Sigmoid colon (tissue), 7 donors: ENCODE measurements around the gene USP24. TPM values are rescaled to one million over a fixed set of nuclear protein-coding genes. Genes with fewer than 3 reads are reported as not detected.

Experiments used
- DNase-seq: peaks from one replicate; pipeline ENCODE4 v3.0.0-alpha.2; 2019
- H3K27ac ChIP-seq, 4 donors: fragments of 200-600 bp; sonication (generic); one replicate each; pipeline ENCODE4 v1.5.1; 2016 to 2019; ENCODE audit warnings: mild to moderate bottlenecking in 1 of 4
- H3K27me3 ChIP-seq, 3 donors: fragments of 200-600 bp; sonication (generic); one replicate each; pipeline ENCODE4 v1.5.1; 2019; ENCODE audit warnings: mild to moderate bottlenecking in 1 of 3
- H3K36me3 ChIP-seq, 4 donors: fragments of 200-600 bp; sonication (generic); one replicate each; pipeline ENCODE4 v1.5.1; 2016 to 2019
- H3K4me1 ChIP-seq, 4 donors: fragments of 200-600 bp; sonication (generic); one replicate each; pipeline ENCODE4 v1.5.1; 2017 to 2019
- H3K4me3 ChIP-seq, 4 donors: fragments of 200-600 bp; sonication (generic); one replicate each; pipeline ENCODE4 v1.5.1; 2017 to 2019; ENCODE audit warnings: mild to moderate bottlenecking in 2 of 4, moderate library complexity in 1 of 4
- H3K9me3 ChIP-seq, 4 donors: fragments of 200-600 bp in 3 of 4; sonication (generic) in 3 of 4; one replicate each; pipeline versions ENCODE4 v1.5.1 to v1.6.1; 2013 to 2019
- CTCF ChIP-seq, 4 experiments: fragments of 450-650 bp in 3 of 4; fragments of 200-600 bp in 1 of 4; IDR thresholded peaks; one replicate each; pipeline ENCODE4 v1.5.1; 2016 to 2019; ENCODE audit warnings: antibody characterized with exemption in 4 of 4, mild to moderate bottlenecking in 3 of 4, moderate library complexity in 2 of 4
- EP300 ChIP-seq, 4 donors: sonication (generic); formaldehyde crosslinking; IDR thresholded peaks; one replicate each; pipeline ENCODE4 v1.6.1; 2017; ENCODE audit warnings: antibody characterized with exemption in 4 of 4
- POLR2A ChIP-seq, 2 donors: fragments of 450-650 bp; IDR thresholded peaks; one replicate each; pipeline ENCODE4 v1.6.1; 2016; ENCODE audit warnings: antibody characterized with exemption in 2 of 2, mild to moderate bottlenecking in 2 of 2, moderate library complexity in 2 of 2
- POLR2AphosphoS5 ChIP-seq, 4 donors: sonication (generic); formaldehyde crosslinking; IDR thresholded peaks; one replicate each; pipeline ENCODE4 v1.6.1; 2017; ENCODE audit warnings: antibody characterized with exemption in 4 of 4
- WGBS, 2 donors: extraction: QIAGEN DNeasy Blood & Tissue Kit; methylation state at CpG; one replicate each; pipeline ENCODE4 v1.1.7; 2013; 5-methylcytosine and 5-hydroxymethylcytosine counted together
- intact Hi-C: fragments of 100-400 bp; cut with DNase I; formaldehyde crosslinking; loops from one replicate; pipeline ENCODE4 v1.15.1; 2023
- polyA plus RNA-seq, 3 donors: library from polyadenylated mRNA; stranded (reverse); fragments of 200-250 nt; gene quantifications; one replicate each; pipeline ENCODE4 v1.2.3, GENCODE V29; 2013
- total RNA-seq, 4 donors: library from RNA; depleted of rRNA; stranded (reverse); fragments of >200 nt; gene quantifications; one replicate each; pipeline ENCODE4 v1.1.0, GENCODE V29; 2016
- donor health status: healthy with polysubstance abuse.
- donor health status: Bipolar disorder and iron deficiency.
- donor health status: healthy.

Gene USP24
- total RNA-seq (10 to 100 TPM; 46.4 to 66.2 (median 53.6) TPM), polyA plus RNA-seq (10 to 100 TPM in 1 of 3 donors, 1 to 10 TPM in 2; 3.6 to 16.4 (median 6.0) TPM)

- Histone ChIP-seq H3K27me3 (no peaks in the 10 kb centered on the region), H3K4me1 (peaks cover 0 to 46% (median 33%) of the 10 kb centered on the region in 4 donors), H3K4me3 (peak within 1 kb of the TSS; percentile 61 to 93 (median 72)), H3K36me3 (no peaks in the 10 kb centered on the region), H3K9me3 (no peaks in the 10 kb centered on the region), H3K27ac (peak within 1 kb of the TSS; percentile 94 to 97 (median 96))
- peak; percentile 83 for DNase-seq
- TF ChIP-seq POLR2AphosphoS5 (IDR thresholded peaks at IDR 0.05) = peak; percentile 77 to 94 (median 89)
- TF ChIP-seq EP300 (IDR thresholded peaks at IDR 0.05) = no peak
- TF ChIP-seq CTCF (IDR thresholded peaks at IDR 0.05) = no peak
- peak; percentile 70 to 83 for TF ChIP-seq POLR2A (IDR thresholded peaks at IDR 0.05)
- intact Hi-C loops = loop anchor here (5.0 kb wide), 2 partner anchors 62 to 68 kb away; no protein-coding TSS in a partner anchor
- WGBS, 2 donors = 0 to 1% methylated on average over 96 of the region's 96 CpGs
Observed at GRCh38 chr1:55215194-55216021, at the start of gene USP24. TSS of gene USP24 (minus strand) at chr1:55215364. CDS start at chr1:55215113, 251 bp downstream.

GRCh38 chr1:55262822-55263221, 47.7 kb upstream of the USP24 start:
- no peak overlapping the region for H3K4me3 ChIP-seq
- DNase-seq = no peak
- H3K27ac ChIP-seq = no peak overlapping the region
- WGBS, 2 donors = 78 to 90% methylated on average over 1 of the region's 1 CpG
- no peaks in the 10 kb centered on the region for H3K4me1 ChIP-seq
- TF ChIP-seq EP300 (IDR thresholded peaks at IDR 0.05) (no peak), POLR2A (IDR thresholded peaks at IDR 0.05) (no peak), CTCF (IDR thresholded peaks at IDR 0.05) (no peak), POLR2AphosphoS5 (IDR thresholded peaks at IDR 0.05) (no peak)
- H3K36me3 ChIP-seq = no peaks in the 10 kb centered on the region
- H3K27me3 ChIP-seq = no peaks in the 10 kb centered on the region
- intact Hi-C loops = no loop called here
- H3K9me3 ChIP-seq = no peaks in the 10 kb centered on the region

- WGBS, 2 donors = 71 to 87% methylated on average over 7 of the region's 7 CpGs
- no peaks in the 10 kb centered on the region for H3K36me3 ChIP-seq
- intact Hi-C loops = no loop called here
- H3K4me1 ChIP-seq = no peaks in the 10 kb centered on the region
- no peak for DNase-seq
- no peak overlapping the region for H3K27ac ChIP-seq
- no peak overlapping the region for H3K4me3 ChIP-seq
- H3K9me3 ChIP-seq = no peaks in the 10 kb centered on the region
- H3K27me3 ChIP-seq = no peaks in the 10 kb centered on the region
- TF ChIP-seq POLR2A (IDR thresholded peaks at IDR 0.05) (no peak), EP300 (IDR thresholded peaks at IDR 0.05) (no peak), CTCF (IDR thresholded peaks at IDR 0.05) (no peak), POLR2AphosphoS5 (IDR thresholded peaks at IDR 0.05) (no peak)
Observed at GRCh38 chr1:55259911-55260609, 44.9 kb upstream of the USP24 start.

GRCh38 chr1:55257958-55258357, 42.8 kb upstream of the USP24 start:
- H3K36me3 ChIP-seq = no peaks in the 10 kb centered on the region
- no peak for DNase-seq
- H3K4me3 ChIP-seq = no peak overlapping the region
- no peak for TF ChIP-seq POLR2AphosphoS5 (IDR thresholded peaks at IDR 0.05)
- TF ChIP-seq POLR2A (IDR thresholded peaks at IDR 0.05) = no peak
- TF ChIP-seq EP300 (IDR thresholded peaks at IDR 0.05) = no peak
- no peak for TF ChIP-seq CTCF (IDR thresholded peaks at IDR 0.05)
- WGBS, 2 donors = 40 to 65% methylated on average over 3 of the region's 3 CpGs
- H3K27ac ChIP-seq = no peak overlapping the region
- no peaks in the 10 kb centered on the region for H3K4me1 ChIP-seq
- intact Hi-C loops = no loop called here
- no peaks in the 10 kb centered on the region for H3K9me3 ChIP-seq
- H3K27me3 ChIP-seq = no peaks in the 10 kb centered on the region
